Parathyroid adenoma (tissue), 2 donors: ENCODE data around the gene TIMD4.

ENCODE experiments used
- H2AFZ ChIP-seq: fragments of 300-600 bp; sonication (generic); one replicate; pipeline ENCODE4 v1.7.0; 2017; ENCODE audit warnings: antibody characterized with exemption, mild to moderate bottlenecking
- H3K27ac ChIP-seq: fragments of 300-600 bp; sonication (generic); one replicate; pipeline ENCODE4 v1.7.0; 2017
- H3K27me3 ChIP-seq: fragments of 300-600 bp; sonication (generic); one replicate; pipeline ENCODE4 v1.7.0; 2017; ENCODE audit warnings: low read length; ENCODE audit not compliant: control insufficient read depth, insufficient read depth
- H3K36me3 ChIP-seq: fragments of 300-600 bp; sonication (generic); one replicate; pipeline ENCODE4 v1.7.0; 2017; ENCODE audit warnings: low read length; ENCODE audit not compliant: control insufficient read depth, insufficient read depth
- H3K4me1 ChIP-seq: fragments of 300-600 bp; sonication (generic); one replicate; pipeline ENCODE4 v1.7.0; 2017; ENCODE audit warnings: control low read depth
- H3K4me2 ChIP-seq: fragments of 300-600 bp; sonication (generic); one replicate; pipeline ENCODE4 v1.7.0; 2017; ENCODE audit warnings: low read length
- H3K4me3 ChIP-seq: fragments of 300-600 bp; sonication (generic); one replicate; pipeline ENCODE4 v1.7.0; 2017; ENCODE audit warnings: low read depth, low read length
- H3K79me2 ChIP-seq: fragments of 300-600 bp; sonication (generic); one replicate; pipeline ENCODE4 v1.7.0; 2017; ENCODE audit warnings: control low read depth
- H3K9ac ChIP-seq: fragments of 300-600 bp; sonication (generic); one replicate; pipeline ENCODE4 v1.7.0; 2017; ENCODE audit warnings: mild to moderate bottlenecking
- H3K9me3 ChIP-seq: fragments of 300-600 bp; sonication (generic); one replicate; pipeline ENCODE4 v1.7.0; 2017; ENCODE audit warnings: low read length; ENCODE audit not compliant: control insufficient read depth
- CTCF ChIP-seq: fragments of 300-600 bp; sonication (generic); IDR thresholded peaks from one replicate; pipeline ENCODE4 v1.7.0; 2017; ENCODE audit warnings: antibody characterized with exemption, mild to moderate bottlenecking
- donor health status: primary hyperparathyroidism.

Gene TIMD4

GRCh38 chr5:156963125-156963524 is at the start of gene TIMD4:
Gene TIMD4, minus strand, starts transcription at chr5:156963226. Its CDS starts 28 bp downstream, at chr5:156963198.
- Histone ChIP-seq H3K4me1 (no peaks in the 10 kb centered on the region), H3K27ac (no peak within 1 kb of the TSS), H3K9me3 (no peaks in the 10 kb centered on the region), H3K79me2 (no peaks in the 10 kb centered on the region), H3K36me3 (no peaks in the 10 kb centered on the region), H3K4me2 (no peak within 1 kb of the TSS), H3K27me3 (no peaks in the 10 kb centered on the region), H3K9ac (no peak within 1 kb of the TSS), H3K4me3 (no peak within 1 kb of the TSS), H2AFZ (no peak within 1 kb of the TSS)
- TF ChIP-seq CTCF = no peak

- H3K4me3 ChIP-seq = no peak overlapping the region
- H3K9ac ChIP-seq = no peak overlapping the region
- H2AFZ ChIP-seq = no peak overlapping the region
- H3K27me3 ChIP-seq = no peaks in the 10 kb centered on the region
- no peak overlapping the region for H3K27ac ChIP-seq
- H3K4me2 ChIP-seq = no peak overlapping the region
- no peaks in the 10 kb centered on the region for H3K36me3 ChIP-seq
- H3K4me1 ChIP-seq = no peaks in the 10 kb centered on the region
- H3K79me2 ChIP-seq = no peaks in the 10 kb centered on the region
- no peaks in the 10 kb centered on the region for H3K9me3 ChIP-seq
- no peak for TF ChIP-seq CTCF
These were observed 43.2 kb upstream of the TIMD4 start for GRCh38 chr5:157006262-157006661.

GRCh38 chr5:157004893-157005551 is 42.0 kb upstream of the TIMD4 start:
- H2AFZ ChIP-seq = no peak overlapping the region
- H3K79me2 ChIP-seq = no peaks in the 10 kb centered on the region
- no peaks in the 10 kb centered on the region for H3K36me3 ChIP-seq
- no peak for TF ChIP-seq CTCF
- no peak overlapping the region for H3K9ac ChIP-seq
- H3K27me3 ChIP-seq = no peaks in the 10 kb centered on the region
- no peaks in the 10 kb centered on the region for H3K4me1 ChIP-seq
- no peak overlapping the region for H3K4me3 ChIP-seq
- no peaks in the 10 kb centered on the region for H3K9me3 ChIP-seq
- no peak overlapping the region for H3K27ac ChIP-seq
- H3K4me2 ChIP-seq = no peak overlapping the region

- Histone ChIP-seq H3K79me2 (no peaks in the 10 kb centered on the region), H3K9ac (no peak overlapping the region), H3K9me3 (no peaks in the 10 kb centered on the region), H3K4me1 (no peaks in the 10 kb centered on the region), H3K27ac (no peak overlapping the region), H3K27me3 (no peaks in the 10 kb centered on the region), H3K4me3 (no peak overlapping the region), H3K36me3 (no peaks in the 10 kb centered on the region), H2AFZ (no peak overlapping the region), H3K4me2 (no peak overlapping the region)
- no peak for TF ChIP-seq CTCF
These were observed 28.7 kb upstream of the TIMD4 start for GRCh38 chr5:156991714-156992113.

GRCh38 chr5:156984064-156984463 is 21.0 kb upstream of the TIMD4 start:
- H3K4me1 ChIP-seq = no peaks in the 10 kb centered on the region
- no peak overlapping the region for H3K27ac ChIP-seq
- H3K9ac ChIP-seq = no peak overlapping the region
- no peak overlapping the region for H3K4me3 ChIP-seq
- H2AFZ ChIP-seq = no peak overlapping the region
- no peaks in the 10 kb centered on the region for H3K27me3 ChIP-seq
- no peak for TF ChIP-seq CTCF
- H3K36me3 ChIP-seq = no peaks in the 10 kb centered on the region
- no peak overlapping the region for H3K4me2 ChIP-seq
- no peaks in the 10 kb centered on the region for H3K79me2 ChIP-seq
- no peaks in the 10 kb centered on the region for H3K9me3 ChIP-seq
